ENCODE measurements around the gene MAPKAPK2. TPM values are rescaled to one million over a fixed set of nuclear protein-coding genes. Genes with fewer than 3 reads are reported as not detected.

Gene MAPKAPK2
- total RNA-seq, 1 donor from 2014 or later, result 62.4 TPM

DNA sequence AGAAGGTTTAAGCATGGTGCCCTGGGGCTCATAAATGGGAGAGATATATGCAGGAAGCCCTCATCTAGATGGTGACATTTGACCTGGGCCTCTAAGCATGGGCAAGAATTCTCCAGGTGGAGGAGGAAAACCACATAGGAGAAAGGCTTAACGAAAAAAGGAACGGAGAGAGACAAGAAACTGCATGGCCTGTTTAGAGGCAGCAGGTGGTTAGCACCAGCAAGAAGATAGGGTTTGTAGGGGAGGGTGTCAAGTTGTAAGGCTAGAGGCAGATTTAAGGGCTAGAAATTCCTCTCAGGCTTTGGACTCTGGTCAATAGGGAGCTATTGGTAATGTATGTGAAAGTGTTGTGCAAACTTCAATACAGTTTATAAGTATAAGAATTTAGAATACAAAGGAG lies 8.2 kb upstream of the MAPKAPK2 start:
- no peaks in the 10 kb centered on the region for H3K9me3 Mint-ChIP-seq (ENCODE audit: unreplicated experiment)
- no peak for DNase-seq (ENCODE audit: extremely low spot score, unreplicated experiment)
- peaks cover 17% of the 10 kb centered on the region for H3K4me1 Mint-ChIP-seq (ENCODE audit: unreplicated experiment)
- peaks cover 18% of the 10 kb centered on the region for H3K27me3 Mint-ChIP-seq (ENCODE audit: unreplicated experiment)
- peaks cover 2% of the 10 kb centered on the region for H3K36me3 Mint-ChIP-seq (ENCODE audit: unreplicated experiment)
- TF ChIP-seq, protein P1, sequence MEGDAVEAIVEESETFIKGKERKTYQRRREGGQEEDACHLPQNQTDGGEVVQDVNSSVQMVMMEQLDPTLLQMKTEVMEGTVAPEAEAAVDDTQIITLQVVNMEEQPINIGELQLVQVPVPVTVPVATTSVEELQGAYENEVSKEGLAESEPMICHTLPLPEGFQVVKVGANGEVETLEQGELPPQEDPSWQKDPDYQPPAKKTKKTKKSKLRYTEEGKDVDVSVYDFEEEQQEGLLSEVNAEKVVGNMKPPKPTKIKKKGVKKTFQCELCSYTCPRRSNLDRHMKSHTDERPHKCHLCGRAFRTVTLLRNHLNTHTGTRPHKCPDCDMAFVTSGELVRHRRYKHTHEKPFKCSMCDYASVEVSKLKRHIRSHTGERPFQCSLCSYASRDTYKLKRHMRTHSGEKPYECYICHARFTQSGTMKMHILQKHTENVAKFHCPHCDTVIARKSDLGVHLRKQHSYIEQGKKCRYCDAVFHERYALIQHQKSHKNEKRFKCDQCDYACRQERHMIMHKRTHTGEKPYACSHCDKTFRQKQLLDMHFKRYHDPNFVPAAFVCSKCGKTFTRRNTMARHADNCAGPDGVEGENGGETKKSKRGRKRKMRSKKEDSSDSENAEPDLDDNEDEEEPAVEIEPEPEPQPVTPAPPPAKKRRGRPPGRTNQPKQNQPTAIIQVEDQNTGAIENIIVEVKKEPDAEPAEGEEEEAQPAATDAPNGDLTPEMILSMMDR (IDR thresholded peaks at IDR 0.05), result no peak
- no peak overlapping the region for H3K4me3 Mint-ChIP-seq (ENCODE audit: unreplicated experiment)
- no peak overlapping the region for H3K27ac Mint-ChIP-seq (ENCODE audit: unreplicated experiment)

DNA sequence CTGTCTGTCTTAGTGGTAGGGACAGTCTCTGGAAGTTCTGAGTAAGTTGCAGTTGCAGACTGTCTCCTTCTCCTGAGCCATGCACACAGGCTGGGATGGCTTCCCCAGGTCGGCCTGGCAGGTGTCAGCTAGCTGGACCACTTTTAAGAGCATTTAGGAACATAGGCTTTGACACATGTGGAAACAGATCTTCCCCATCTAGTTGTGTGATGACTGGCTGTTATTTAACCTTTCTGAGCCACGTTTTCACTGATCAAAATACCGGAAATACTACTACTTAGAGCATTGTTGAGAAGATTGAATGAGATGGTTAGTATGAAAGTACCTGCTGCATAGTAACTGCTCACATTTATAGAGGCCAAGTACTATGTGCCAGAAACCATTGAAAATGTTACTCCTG lies 6.2 kb upstream of the MAPKAPK2 start:
- TF ChIP-seq, protein P1 (IDR thresholded peaks at IDR 0.05), result no peak
- DNase-seq (ENCODE audit: extremely low spot score, unreplicated experiment), result no peak
- H3K27me3 Mint-ChIP-seq (ENCODE audit: unreplicated experiment), result peaks cover 30% of the 10 kb centered on the region
- no peak overlapping the region for H3K4me3 Mint-ChIP-seq (ENCODE audit: unreplicated experiment)
- H3K4me1 Mint-ChIP-seq (ENCODE audit: unreplicated experiment), result peaks cover 17% of the 10 kb centered on the region
- peaks cover 2% of the 10 kb centered on the region for H3K36me3 Mint-ChIP-seq (ENCODE audit: unreplicated experiment)
- no peak overlapping the region for H3K27ac Mint-ChIP-seq (ENCODE audit: unreplicated experiment)
- H3K9me3 Mint-ChIP-seq (ENCODE audit: unreplicated experiment), result no peaks in the 10 kb centered on the region

DNA sequence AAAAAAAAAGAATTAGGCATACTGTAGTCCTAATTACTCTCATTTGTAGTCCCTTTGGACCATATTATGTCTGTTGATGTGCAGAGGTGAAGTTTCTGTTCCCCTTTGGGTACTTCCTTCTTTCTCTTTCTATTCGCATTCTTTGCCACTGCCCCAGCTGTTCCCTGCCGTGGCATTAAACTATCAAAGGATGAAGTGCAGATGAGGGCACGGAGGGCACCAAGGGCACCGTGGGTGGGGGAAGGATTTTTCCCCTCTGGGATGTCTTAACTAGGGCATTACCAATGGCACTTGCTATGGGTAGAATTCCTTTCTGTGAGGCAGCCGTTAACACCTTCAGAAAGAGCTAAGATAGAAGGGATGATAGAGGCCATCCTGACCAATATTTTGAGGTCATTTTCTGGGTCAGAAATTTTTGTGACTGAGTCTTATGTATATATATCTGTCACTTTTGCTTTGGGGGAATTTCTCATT lies 4.9 kb upstream of the MAPKAPK2 start:
- Mint-ChIP-seq H3K27ac (ENCODE audit: unreplicated experiment) (no peak overlapping the region), H3K36me3 (ENCODE audit: unreplicated experiment) (peaks cover 2% of the 10 kb centered on the region), H3K4me3 (ENCODE audit: unreplicated experiment) (no peak overlapping the region), H3K4me1 (ENCODE audit: unreplicated experiment) (peaks cover 16% of the 10 kb centered on the region), H3K27me3 (ENCODE audit: unreplicated experiment) (peaks cover 37% of the 10 kb centered on the region), H3K9me3 (ENCODE audit: unreplicated experiment) (no peaks in the 10 kb centered on the region)
- DNase-seq (ENCODE audit: extremely low spot score, unreplicated experiment), result no peak
- TF ChIP-seq, protein P1 (IDR thresholded peaks at IDR 0.05), result no peak

DNA sequence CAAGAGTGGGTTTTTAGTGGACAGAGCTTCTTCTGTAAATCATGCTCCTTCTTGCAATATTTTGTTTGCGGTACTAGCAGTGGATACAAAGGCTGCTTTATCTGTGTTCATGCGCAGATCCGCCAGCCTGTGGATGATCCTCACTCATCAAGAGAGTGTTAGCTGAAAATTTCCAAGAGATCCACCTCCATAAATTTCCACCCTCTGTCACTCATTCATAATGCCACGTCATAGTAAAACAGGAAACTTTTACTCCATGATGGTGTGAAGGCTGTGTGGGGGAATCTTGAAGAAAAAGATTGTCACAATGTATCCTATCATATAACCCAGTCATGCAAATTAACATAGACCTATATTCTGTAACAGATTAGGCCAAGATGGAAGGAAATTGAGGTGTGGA lies 4.4 kb upstream of the MAPKAPK2 start:
- Mint-ChIP-seq H3K36me3 (ENCODE audit: unreplicated experiment) (peaks cover 2% of the 10 kb centered on the region), H3K4me1 (ENCODE audit: unreplicated experiment) (peaks cover 11% of the 10 kb centered on the region), H3K27ac (ENCODE audit: unreplicated experiment) (no peak overlapping the region), H3K9me3 (ENCODE audit: unreplicated experiment) (no peaks in the 10 kb centered on the region), H3K27me3 (ENCODE audit: unreplicated experiment) (peaks cover 37% of the 10 kb centered on the region), H3K4me3 (ENCODE audit: unreplicated experiment) (no peak overlapping the region)
- TF ChIP-seq, protein P1 (IDR thresholded peaks at IDR 0.05), result no peak
- DNase-seq (ENCODE audit: extremely low spot score, unreplicated experiment), result no peak

DNA sequence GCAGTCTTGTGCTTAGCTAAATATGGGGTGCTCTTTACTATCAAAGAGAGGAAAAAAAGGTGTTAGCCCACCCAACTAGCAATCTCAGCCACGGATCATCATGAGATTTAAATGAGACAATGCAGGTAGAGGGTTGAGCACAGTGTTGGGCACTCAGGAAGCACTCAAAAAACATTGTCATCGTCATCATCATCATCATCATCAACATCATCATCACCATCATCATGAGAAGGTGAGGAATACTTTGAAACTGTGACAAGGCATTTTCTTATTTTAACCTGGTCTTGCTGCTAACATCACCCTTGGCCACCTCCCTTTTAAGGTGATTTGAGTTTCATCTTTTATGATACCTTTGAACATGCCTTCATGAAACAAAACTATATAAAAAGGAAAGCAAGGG lies 3.3 kb upstream of the MAPKAPK2 start:
- H3K4me3 Mint-ChIP-seq (ENCODE audit: unreplicated experiment), result no peak overlapping the region
- H3K4me1 Mint-ChIP-seq (ENCODE audit: unreplicated experiment), result peaks cover 7% of the 10 kb centered on the region
- TF ChIP-seq, protein P1 (IDR thresholded peaks at IDR 0.05), result no peak
- no peaks in the 10 kb centered on the region for H3K9me3 Mint-ChIP-seq (ENCODE audit: unreplicated experiment)
- no peak for DNase-seq (ENCODE audit: extremely low spot score, unreplicated experiment)
- peaks cover 37% of the 10 kb centered on the region for H3K27me3 Mint-ChIP-seq (ENCODE audit: unreplicated experiment)
- H3K27ac Mint-ChIP-seq (ENCODE audit: unreplicated experiment), result no peak overlapping the region
- H3K36me3 Mint-ChIP-seq (ENCODE audit: unreplicated experiment), result peaks cover 2% of the 10 kb centered on the region
